ENCODE data around the gene ZNF43. TPM values are rescaled to one million over a fixed set of nuclear protein-coding genes. Genes with fewer than 3 reads are reported as not detected.

ZNF43 gene
- total and polyA plus RNA-seq, 2 experiments from 2014 or later = 22.2 to 59.8 TPM

DNA sequence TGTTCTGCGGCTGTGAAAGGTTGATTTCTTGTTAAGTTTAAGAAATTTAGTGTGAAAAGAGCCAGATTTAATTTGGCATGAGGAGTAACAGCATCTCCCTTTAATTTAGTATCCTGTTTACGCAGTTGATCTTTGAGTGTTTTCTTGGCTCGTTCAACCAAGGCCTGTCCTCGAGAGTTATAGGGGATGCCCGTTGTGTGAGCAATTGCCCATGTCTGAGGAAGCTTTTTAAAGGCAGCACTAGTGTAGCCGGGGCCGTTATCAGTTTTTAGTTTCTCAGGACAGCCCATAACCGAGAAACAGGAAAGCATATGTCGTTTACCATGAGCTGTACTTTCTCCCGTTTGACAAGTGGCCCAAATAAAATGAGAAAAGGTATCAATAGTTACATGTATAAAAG is 47.5 kb upstream of the ZNF43 start:
- Histone ChIP-seq H3K79me2 (replicated peaks; ENCODE audit: insufficient read depth) (no peaks in the 10 kb centered on the region), H3K27me3 (ENCODE audit: insufficient read depth) (no peaks in the 10 kb centered on the region), H2AFZ (no peak overlapping the region), H3K9me2 (ENCODE audit: insufficient read depth) (no peaks in the 10 kb centered on the region), H3K36me3 (ENCODE audit: insufficient read depth) (no peaks in the 10 kb centered on the region), H3F3A (replicated peaks; ENCODE audit: low read depth) (no peaks in the 10 kb centered on the region), H3K4me1 (ENCODE audit: insufficient read depth) (no peaks in the 10 kb centered on the region), H3K27ac (ENCODE audit: low read depth) (no peak overlapping the region), H3K4me2 (no peak overlapping the region), H4K20me1 (replicated peaks; ENCODE audit: insufficient read depth) (no peaks in the 10 kb centered on the region), H3K4me3 (no peak overlapping the region)
- no peak for ATAC-seq
- no peak for DNase-seq (ENCODE audit: low spot score)
- H3K4me3 Mint-ChIP-seq = no peak overlapping the region
- TF ChIP-seq REST (IDR thresholded peaks at IDR 0.05; ENCODE audit: unreplicated experiment) (no peak), CREB1 (CRISPR knock-in tag; IDR thresholded peaks at IDR 0.05; ENCODE audit: low read depth) (no peak), STAT1 (IDR thresholded peaks at IDR 0.05; ENCODE audit: unreplicated experiment) (no peak), POLR2AphosphoS5 (IDR thresholded peaks at IDR 0.05; ENCODE audit: low read depth) (no peak), ZNF331 (CRISPR knock-in tag; IDR thresholded peaks at IDR 0.05; ENCODE audit: low read depth) (no peak), ZNF114 (CRISPR knock-in tag; IDR thresholded peaks at IDR 0.05) (no peak), ZNF462 (CRISPR knock-in tag; IDR thresholded peaks at IDR 0.05) (no peak), EZH2phosphoT487 (IDR thresholded peaks at IDR 0.05; ENCODE audit: unreplicated experiment) (no peak), EZH2 (IDR thresholded peaks at IDR 0.05; ENCODE audit: low read depth, unreplicated experiment) (no peak), JUNB (IDR thresholded peaks at IDR 0.05; ENCODE audit: unreplicated experiment) (no peak), NANOG (IDR thresholded peaks at IDR 0.05; ENCODE audit: borderline replicate concordance) (no peak)
- TF ChIP-seq, protein P1, sequence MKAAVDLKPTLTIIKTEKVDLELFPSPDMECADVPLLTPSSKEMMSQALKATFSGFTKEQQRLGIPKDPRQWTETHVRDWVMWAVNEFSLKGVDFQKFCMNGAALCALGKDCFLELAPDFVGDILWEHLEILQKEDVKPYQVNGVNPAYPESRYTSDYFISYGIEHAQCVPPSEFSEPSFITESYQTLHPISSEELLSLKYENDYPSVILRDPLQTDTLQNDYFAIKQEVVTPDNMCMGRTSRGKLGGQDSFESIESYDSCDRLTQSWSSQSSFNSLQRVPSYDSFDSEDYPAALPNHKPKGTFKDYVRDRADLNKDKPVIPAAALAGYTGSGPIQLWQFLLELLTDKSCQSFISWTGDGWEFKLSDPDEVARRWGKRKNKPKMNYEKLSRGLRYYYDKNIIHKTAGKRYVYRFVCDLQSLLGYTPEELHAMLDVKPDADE (IDR thresholded peaks at IDR 0.05) = no peak
- TF ChIP-seq, protein P2, sequence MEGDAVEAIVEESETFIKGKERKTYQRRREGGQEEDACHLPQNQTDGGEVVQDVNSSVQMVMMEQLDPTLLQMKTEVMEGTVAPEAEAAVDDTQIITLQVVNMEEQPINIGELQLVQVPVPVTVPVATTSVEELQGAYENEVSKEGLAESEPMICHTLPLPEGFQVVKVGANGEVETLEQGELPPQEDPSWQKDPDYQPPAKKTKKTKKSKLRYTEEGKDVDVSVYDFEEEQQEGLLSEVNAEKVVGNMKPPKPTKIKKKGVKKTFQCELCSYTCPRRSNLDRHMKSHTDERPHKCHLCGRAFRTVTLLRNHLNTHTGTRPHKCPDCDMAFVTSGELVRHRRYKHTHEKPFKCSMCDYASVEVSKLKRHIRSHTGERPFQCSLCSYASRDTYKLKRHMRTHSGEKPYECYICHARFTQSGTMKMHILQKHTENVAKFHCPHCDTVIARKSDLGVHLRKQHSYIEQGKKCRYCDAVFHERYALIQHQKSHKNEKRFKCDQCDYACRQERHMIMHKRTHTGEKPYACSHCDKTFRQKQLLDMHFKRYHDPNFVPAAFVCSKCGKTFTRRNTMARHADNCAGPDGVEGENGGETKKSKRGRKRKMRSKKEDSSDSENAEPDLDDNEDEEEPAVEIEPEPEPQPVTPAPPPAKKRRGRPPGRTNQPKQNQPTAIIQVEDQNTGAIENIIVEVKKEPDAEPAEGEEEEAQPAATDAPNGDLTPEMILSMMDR (conservative IDR thresholded peaks at IDR 0.05; ENCODE audit: low read depth in 2 of 2) = no peak
- H3K9me3 Mint-ChIP-seq = peaks cover 91% of the 10 kb centered on the region
- H3K27me3 Mint-ChIP-seq (ENCODE audit: insufficient read depth, low read depth, poor library complexity) = peaks cover 2% of the 10 kb centered on the region
- no peaks in the 10 kb centered on the region for H3K4me1 Mint-ChIP-seq
- peaks cover 46% of the 10 kb centered on the region for H3K36me3 Mint-ChIP-seq (ENCODE audit: low read depth)
- H3K27ac Mint-ChIP-seq = no peak overlapping the region
